Endothelial cell of umbilical vein (primary cell): ENCODE data around the gene USH2A. TPM values are rescaled to one million over a fixed set of nuclear protein-coding genes. Genes with fewer than 3 reads are reported as not detected.

Experiments
- BruUV-seq: library from RNA; stranded (reverse); fragments of 400-500 nt; replicated peaks from 2 replicates; lab custom pipeline; 2021; lab: Mats Ljungman, UMichigan
- CTCF ChIA-PET: fragments of 300-600, 350-600 bp; sonication (Branson Sonifier 250); formaldehyde crosslinking; loops from one replicate; lab custom pipeline; 2021; ENCODE audit warnings: antibody characterized with exemption, inconsistent platforms; lab: Charles Lee
- POLR2A ChIA-PET: fragments of 300-600, 350-600 bp; sonication (Branson Sonifier 250); formaldehyde crosslinking; loops from one replicate; lab custom pipeline; 2021; ENCODE audit warnings: antibody characterized with exemption, inconsistent platforms; lab: Charles Lee
- DNase-seq: peaks from one replicate; pipeline ENCODE4 v3.0.0-alpha.2; 2011; ENCODE audit warnings: low read depth, low spot score
- FAIRE-seq: peaks from 2 replicates; lab custom pipeline; 2011; peaks lifted over from hg19 to GRCh38; lab: Jason Lieb, UNC
- H2AFZ ChIP-seq: 2 replicates; pipeline ENCODE4 v1.6.0; 2012; ENCODE audit warnings: low read depth, low read length, control low read depth, inconsistent platforms
- H3K27ac ChIP-seq: 2 replicates; pipeline ENCODE4 v1.5.1; 2011; ENCODE audit warnings: low read depth, mild to moderate bottlenecking, control low read depth, low read length, moderate library complexity; ENCODE audit not compliant: insufficient read depth
- H3K27me3 ChIP-seq, 2 experiments: 2 replicates each; pipeline versions ENCODE4 v1.6.0 to v1.6.1; 2011; ENCODE audit warnings: low read length in 2 of 2, mixed read lengths in 1 of 2; ENCODE audit not compliant: control insufficient read depth in 2 of 2, insufficient read depth in 2 of 2
- H3K36me3 ChIP-seq, 2 experiments: 2 replicates in 1 of 2; 3 replicates in 1 of 2; pipeline ENCODE4 v1.5.1; 2011; ENCODE audit warnings: low read length in 2 of 2, mild to moderate bottlenecking in 1 of 2, moderate library complexity in 1 of 2; ENCODE audit not compliant: control insufficient read depth in 2 of 2, insufficient read depth in 2 of 2; ENCODE audit errors: extremely low read depth in 1 of 2
- H3K4me1 ChIP-seq: 3 replicates; pipeline ENCODE4 v1.5.1; 2011; ENCODE audit warnings: mild to moderate bottlenecking, low read length; ENCODE audit not compliant: control insufficient read depth, insufficient read depth; ENCODE audit errors: extremely low read depth
- H3K4me2 ChIP-seq: 2 replicates; pipeline ENCODE4 v1.6.1; 2011; ENCODE audit warnings: low read length, control low read depth, mixed read lengths; ENCODE audit not compliant: insufficient read depth
- H3K4me3 ChIP-seq, 3 experiments: fragments of 200-600 bp in 1 of 3; sonication (generic), shearing (Covaris generic) in 1 of 3; replicated peaks in 1 of 3; 2 replicates each; pipeline ENCODE4 v1.5.1; 2011 to 2016; ENCODE audit warnings: control low read depth in 3 of 3, low read length in 3 of 3, mild to moderate bottlenecking in 2 of 3, inconsistent platforms in 1 of 3, low read depth in 1 of 3, moderate library complexity in 1 of 3; ENCODE audit not compliant: insufficient read depth in 1 of 3
- H3K79me2 ChIP-seq: 2 replicates; pipeline ENCODE4 v1.6.0; 2012; ENCODE audit warnings: low read length, inconsistent platforms; ENCODE audit not compliant: control insufficient read depth, insufficient read depth
- H3K9ac ChIP-seq: replicated peaks from 2 replicates; pipeline ENCODE3; 2011; ENCODE audit warnings: low read length, control low read depth; ENCODE audit not compliant: insufficient read depth; ENCODE audit errors: extremely low read depth
- H3K9me1 ChIP-seq: replicated peaks from 3 replicates; pipeline ENCODE4 v1.6.0; 2011; ENCODE audit warnings: mild to moderate bottlenecking, low read length; ENCODE audit not compliant: control insufficient read depth, insufficient read depth; ENCODE audit errors: extremely low read depth
- H3K9me3 ChIP-seq: replicated peaks from 2 replicates; pipeline ENCODE4 v1.5.1; 2012; ENCODE audit warnings: low read length, inconsistent platforms; ENCODE audit not compliant: control insufficient read depth, insufficient read depth
- H4K20me1 ChIP-seq: replicated peaks from 2 replicates; pipeline ENCODE3; 2011; ENCODE audit warnings: mild to moderate bottlenecking, low read length; ENCODE audit not compliant: control insufficient read depth, insufficient read depth; ENCODE audit errors: extremely low read depth
- CTCF ChIP-seq, 2 donors: IDR thresholded peaks; 1 replicate in 1 of 2; 2 replicates in 1 of 2; pipeline ENCODE4 v1.5.1; 2011; ENCODE audit warnings: low read length in 2 of 2, mild to moderate bottlenecking in 2 of 2, moderate library complexity in 2 of 2, control low read depth in 1 of 2, inconsistent platforms in 1 of 2, low read depth in 1 of 2; ENCODE audit not compliant: insufficient read depth in 1 of 2; ENCODE audit errors: extremely low read depth in 1 of 2
- EZH2 ChIP-seq: IDR thresholded peaks from 2 replicates; pipeline ENCODE4 v1.6.1; 2012; ENCODE audit warnings: borderline replicate concordance, low read depth, mild to moderate bottlenecking, moderate library complexity, low read length, inconsistent platforms; ENCODE audit not compliant: severe bottlenecking
- FOS ChIP-seq: IDR thresholded peaks from 2 replicates; pipeline ENCODE4 v1.6.1; 2011; ENCODE audit warnings: mild to moderate bottlenecking, low read length, moderate library complexity, borderline replicate concordance; ENCODE audit not compliant: insufficient read depth
- GATA2 ChIP-seq: IDR thresholded peaks from 2 replicates; pipeline ENCODE4 v1.7.0; 2011; ENCODE audit warnings: low read depth, mild to moderate bottlenecking, moderate library complexity, mixed read lengths, low read length; ENCODE audit not compliant: insufficient read length, insufficient read depth
- JUN ChIP-seq: IDR thresholded peaks from 2 replicates; pipeline ENCODE4 v1.6.1; 2011; ENCODE audit warnings: borderline replicate concordance, low read depth; ENCODE audit not compliant: insufficient read length, insufficient read depth
- MYC ChIP-seq: IDR thresholded peaks from one replicate; pipeline ENCODE4 v1.6.1; 2011; ENCODE audit warnings: mild to moderate bottlenecking, low read depth, low read length
- POLR2A ChIP-seq: IDR thresholded peaks from 2 replicates; pipeline ENCODE4 v1.6.1; 2012; ENCODE audit warnings: low read depth, mild to moderate bottlenecking, control low read depth, low read length
- POLR2AphosphoS5 ChIP-seq: IDR thresholded peaks from 2 replicates; pipeline ENCODE4 v1.6.1; 2012; ENCODE audit warnings: low read depth, mild to moderate bottlenecking, control low read depth, low read length, moderate library complexity; ENCODE audit not compliant: insufficient read depth
- dilution Hi-C: fragments of 300-500 bp; cut with MboI; formaldehyde crosslinking; loops from one replicate; pipeline ENCODE4 v1.15.0; 2019; ENCODE audit warnings: low sequenced_read_pairs; ENCODE audit not compliant: extremely low pct_ligation_motif_present
- intact Hi-C: fragments of 100-400 bp; cut with micrococcal nuclease; formaldehyde crosslinking; loops from one replicate; pipeline ENCODE4 v1.10.0; 2022
- polyA plus RNA-seq, 4 experiments: library from polyadenylated mRNA; depleted of rRNA in 3 of 4; stranded (reverse) in 3 of 4; unstranded in 1 of 4; fragments of >200 nt; gene quantifications; 2 replicates each; pipeline versions ENCODE4 v1.2.1 to v1.2.3, GENCODE V29; 2011 to 2012; ENCODE audit warnings: missing spikeins in 1 of 4
- total RNA-seq: library from RNA; stranded (reverse); gene quantifications from 2 replicates; pipeline ENCODE4 v1.2.3, GENCODE V29; 2021
- TF ChIP-seq, protein P1 (sequence below): IDR thresholded peaks from 2 replicates; pipeline ENCODE4 v1.6.1; 2011; ENCODE audit not compliant: insufficient read depth, insufficient read length

Gene USH2A
- total and polyA plus RNA-seq, 2 donors (not counting 3 experiments of a cell fraction or from before 2014, with no cell fraction given), result not detected

- TF ChIP-seq CTCF (IDR thresholded peaks at IDR 0.05; ENCODE audit: extremely low read depth in 1 of 2, insufficient read depth in 1 of 2, low read depth in 1 of 2, low read length in 2 of 2), result no peak
- no peak for TF ChIP-seq POLR2AphosphoS5
- no peak for TF ChIP-seq MYC
- TF ChIP-seq EZH2, result no peak
- TF ChIP-seq JUN, result no peak
- no peak for TF ChIP-seq GATA2
- TF ChIP-seq POLR2A, result no peak
- TF ChIP-seq, protein P1, sequence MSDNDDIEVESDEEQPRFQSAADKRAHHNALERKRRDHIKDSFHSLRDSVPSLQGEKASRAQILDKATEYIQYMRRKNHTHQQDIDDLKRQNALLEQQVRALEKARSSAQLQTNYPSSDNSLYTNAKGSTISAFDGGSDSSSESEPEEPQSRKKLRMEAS, result no peak
- TF ChIP-seq FOS, result no peak
- no peaks in the 10 kb centered on the region for H3K79me2 ChIP-seq
Measured at GRCh38 chr1:216044538-216044937, 378.7 kb downstream of the USH2A start.

More at GRCh38 chr1:216044538-216044937, 378.7 kb downstream of the USH2A start:
- intact Hi-C loops (no loop called here), dilution Hi-C loops (no loop called here)
- Histone ChIP-seq H3K9me1 (no peaks in the 10 kb centered on the region), H3K9me3 (peaks cover 4% of the 10 kb centered on the region), H3K4me1 (no peaks in the 10 kb centered on the region), H3K36me3 (no peaks in the 10 kb centered on the region), H3K4me3 (no peak overlapping the region), H3K4me2 (no peak overlapping the region), H3K27ac (no peak overlapping the region), H2AFZ (no peak overlapping the region), H3K27me3 (no peaks in the 10 kb centered on the region), H3K9ac (no peak overlapping the region), H4K20me1 (no peaks in the 10 kb centered on the region)
- no peak for DNase-seq
- BruUV-seq, result no TSS peak
- no peak for FAIRE-seq
- ChIA-PET CTCF (no interaction called here), POLR2A (no interaction called here)
